ENCODE measurements around the gene PADI4. TPM values are rescaled to one million over a fixed set of nuclear protein-coding genes. Genes with fewer than 3 reads are reported as not detected.
"Not testable (repeated sequence)": the region's sequence is repeated elsewhere in the genome, so short reads cannot be mapped to it uniquely, and the experiment has no call there.

PADI4 gene
- polyA plus RNA-seq, 1 experiment = not detected

DNA sequence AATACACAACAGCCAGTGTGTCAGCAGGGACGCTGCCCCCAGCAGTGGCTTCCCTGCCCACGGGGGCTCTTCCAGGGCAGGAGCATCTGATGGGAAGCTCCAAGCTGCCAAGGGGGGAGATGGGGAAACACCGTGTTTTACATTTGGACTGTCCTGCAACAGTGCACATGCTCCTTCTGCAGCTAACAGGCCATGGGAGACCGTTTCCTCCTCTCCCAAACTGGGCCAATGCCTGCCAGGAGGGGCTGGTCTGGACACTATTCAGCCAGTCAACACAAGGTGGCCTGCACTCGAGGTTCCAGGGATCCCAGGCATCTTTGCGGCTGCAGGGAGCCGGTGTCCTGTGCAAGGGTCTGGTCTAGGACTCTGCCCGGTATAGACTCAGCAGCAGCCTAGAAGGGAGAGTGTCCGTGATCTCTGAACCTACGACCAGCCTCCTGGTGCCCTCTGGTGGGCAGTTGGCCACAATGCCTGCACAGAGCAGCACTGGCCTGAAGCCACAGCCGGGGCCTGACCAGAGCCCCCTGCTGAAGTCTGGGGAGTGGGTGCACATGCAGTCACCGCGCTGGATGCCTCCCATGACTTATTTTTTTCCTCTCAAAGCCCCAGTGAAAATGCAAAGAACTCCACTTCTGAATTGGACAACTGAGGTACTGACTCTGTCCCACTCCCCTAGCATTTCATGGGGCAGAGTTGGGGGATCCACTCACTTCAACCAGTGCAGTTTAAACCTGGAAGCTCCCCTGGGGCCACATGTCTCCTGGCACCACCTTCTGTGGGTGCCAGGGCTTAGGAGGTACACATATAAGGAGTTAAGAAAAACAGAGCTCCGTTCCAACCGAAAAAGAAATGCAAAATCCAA, 98.1 kb downstream of the PADI4 start:
- TF ChIP-seq CTCF (IDR thresholded peaks at IDR 0.05; ENCODE audit: low read depth, low read length) = peak; percentile 78
- Histone ChIP-seq H3K4me3 (ENCODE audit: low read depth, low read length) (no peak overlapping the region), H3K27me3 (ENCODE audit: control insufficient read depth, insufficient read depth, low read length) (no peaks in the 10 kb centered on the region), H3K9me3 (ENCODE audit: control insufficient read depth, insufficient read depth, low read length) (no peaks in the 10 kb centered on the region), H3K27ac (ENCODE audit: low read depth, low read length) (no peak overlapping the region)
- ChIA-PET POLR2A (no interaction called here), CTCF (interaction anchor here (0.6 to 2.7 kb wide), 15 partner anchors 8 to 348 kb away, joined by 3 to 14 read pairs (median 4); no protein-coding TSS in a partner anchor)
- DNase-seq (ENCODE audit: low read depth, low spot score) = peak; percentile 8

GRCh38 chr1:17406760-17407475, 98.9 kb downstream of the PADI4 start:
- POLR2A ChIA-PET; DNase-seq (ENCODE audit: low read depth, low spot score): not testable (repeated sequence)
- CTCF ChIA-PET = interaction anchor here (0.6 to 2.7 kb wide), 13 partner anchors 8 to 349 kb away, joined by 3 to 14 read pairs (median 4); no protein-coding TSS in a partner anchor

GRCh38 chr1:17407786-17408514, 100.0 kb downstream of the PADI4 start:
- H3K27me3 ChIP-seq (ENCODE audit: control insufficient read depth, insufficient read depth, low read length); H3K9me3 ChIP-seq (ENCODE audit: control insufficient read depth, insufficient read depth, low read length); H3K27ac ChIP-seq (ENCODE audit: low read depth, low read length); DNase-seq (ENCODE audit: low read depth, low spot score); H3K4me3 ChIP-seq (ENCODE audit: low read depth, low read length): not testable (repeated sequence)
- ChIA-PET POLR2A (interaction anchor here (0.6 kb wide), 1 partner anchor 342 kb away, joined by 3 read pairs; no protein-coding TSS in a partner anchor), CTCF (interaction anchor here (0.5 to 2.3 kb wide), 3 partner anchors 94 to 350 kb away, joined by 4 to 14 read pairs (median 6); no protein-coding TSS in a partner anchor)

More at GRCh38 chr1:17406760-17407475, 98.9 kb downstream of the PADI4 start:
- not testable (repeated sequence) for H3K27ac ChIP-seq (ENCODE audit: low read depth, low read length); H3K9me3 ChIP-seq (ENCODE audit: control insufficient read depth, insufficient read depth, low read length); H3K4me3 ChIP-seq (ENCODE audit: low read depth, low read length); H3K27me3 ChIP-seq (ENCODE audit: control insufficient read depth, insufficient read depth, low read length)

DNA sequence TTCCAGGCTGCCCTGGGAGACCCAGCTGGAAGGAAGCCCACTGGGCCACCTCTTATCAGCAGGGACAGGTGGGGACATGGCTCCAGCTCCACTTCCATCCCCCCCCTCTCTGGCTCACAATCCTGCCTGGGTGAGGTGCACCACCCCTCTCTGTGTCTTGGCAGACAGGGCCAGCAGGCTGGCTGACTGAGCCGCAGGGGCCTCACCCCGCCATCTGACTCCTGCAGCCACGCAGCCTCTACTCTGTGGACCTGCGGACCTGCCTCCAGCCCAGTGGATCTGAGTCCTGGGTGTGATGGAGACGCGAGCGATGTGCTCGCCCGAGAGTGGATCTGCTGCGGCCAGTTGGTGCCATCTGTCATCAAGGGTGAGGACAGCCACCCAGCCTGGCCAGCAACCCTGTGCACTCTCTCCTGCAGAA, 101.4 kb downstream of the PADI4 start:
- CTCF ChIA-PET = no interaction called here

GRCh38 chr1:17412093-17412870, 104.3 kb downstream of the PADI4 start:
- ChIA-PET CTCF (no interaction called here), POLR2A (no interaction called here)
- Histone ChIP-seq H3K27ac (ENCODE audit: low read depth, low read length) (no peak overlapping the region), H3K27me3 (ENCODE audit: control insufficient read depth, insufficient read depth, low read length) (no peaks in the 10 kb centered on the region), H3K4me3 (ENCODE audit: low read depth, low read length) (no peak overlapping the region), H3K9me3 (ENCODE audit: control insufficient read depth, insufficient read depth, low read length) (no peaks in the 10 kb centered on the region)
- no peak for DNase-seq (ENCODE audit: low read depth, low spot score)
- TF ChIP-seq CTCF (IDR thresholded peaks at IDR 0.05; ENCODE audit: low read depth, low read length) = no peak

More for the DNA sequence above, 101.4 kb downstream of the PADI4 start:
- Histone ChIP-seq H3K27me3 (ENCODE audit: control insufficient read depth, insufficient read depth, low read length) (no peaks in the 10 kb centered on the region), H3K9me3 (ENCODE audit: control insufficient read depth, insufficient read depth, low read length) (no peaks in the 10 kb centered on the region), H3K27ac (ENCODE audit: low read depth, low read length) (no peak overlapping the region), H3K4me3 (ENCODE audit: low read depth, low read length) (no peak overlapping the region)
- DNase-seq (ENCODE audit: low read depth, low spot score) = no peak
- no peak for TF ChIP-seq CTCF (IDR thresholded peaks at IDR 0.05; ENCODE audit: low read depth, low read length)
- POLR2A ChIA-PET = no interaction called here

Small RNA genes lying within 50 kb of the gene (small RNA-seq; reads per million reads assigned to genes)
- not detected for gene MIR3972 (ENCODE audit: insufficient read length, low read depth)

Other genes with a start within 250 kb of the PADI4 start
- gene PADI2, start 188.7 kb upstream of the PADI4 start, polyA plus RNA-seq (2011; rRNA removed) = not detected in 2 replicates
- not detected in 2 replicates for gene PADI1, start 103.1 kb upstream of the PADI4 start, polyA plus RNA-seq (2011; rRNA removed)
- gene PADI3, start 59.1 kb upstream of the PADI4 start, polyA plus RNA-seq (2011; rRNA removed) = 0.05 TPM in 1 of 2 replicates, not detected in the other
- gene PADI6, start 64.0 kb downstream of the PADI4 start, polyA plus RNA-seq (2011; rRNA removed) = not detected in 2 replicates
- gene RCC2, start 131.5 kb downstream of the PADI4 start, polyA plus RNA-seq (2011; rRNA removed) = 43.3 and 43.4 TPM in 2 replicates
- 5.7 and 7.8 TPM in 2 replicates for gene ARHGEF10L, start 231.5 kb downstream of the PADI4 start, polyA plus RNA-seq (2011; rRNA removed)